ENCODE measurements around the gene PCSK4. TPM values are rescaled to one million over a fixed set of nuclear protein-coding genes. Genes with fewer than 3 reads are reported as not detected.

Gene PCSK4
- total and polyA plus RNA-seq, 2 of the 13 experiments (the other 11 are each of a cell fraction or from before 2014, with no cell fraction given), result 2.0 to 2.7 TPM

- TF ChIP-seq NFAT5 (CRISPR knock-in tag; IDR thresholded peaks at IDR 0.05) (0 out of 2 replicates have a peak, but pooled peaks have one; percentile 48), WIZ (CRISPR knock-in tag; IDR thresholded peaks at IDR 0.05) (no peak), ZNF382 (CRISPR knock-in tag; IDR thresholded peaks at IDR 0.05; ENCODE audit: borderline replicate concordance) (no peak), SNAPC2 (CRISPR knock-in tag; IDR thresholded peaks at IDR 0.05) (0 out of 2 replicates have a peak, but pooled peaks have one; percentile 32), KDM2A (CRISPR knock-in tag; IDR thresholded peaks at IDR 0.05; ENCODE audit: borderline replicate concordance, low read depth) (peak; percentile 87), ZMYM2 (CRISPR knock-in tag; IDR thresholded peaks at IDR 0.05) (0 out of 2 replicates have a peak, but pooled peaks have one; percentile 14), KLF9 (CRISPR knock-in tag; IDR thresholded peaks at IDR 0.05; ENCODE audit: low read depth) (no peak), HNRNPL (IDR thresholded peaks at IDR 0.05; ENCODE audit: low read depth, low read length) (no peak), ZNF780A (CRISPR knock-in tag; IDR thresholded peaks at IDR 0.05) (no peak), ZNF34 (CRISPR knock-in tag; IDR thresholded peaks at IDR 0.05; ENCODE audit: borderline replicate concordance) (no peak), CSRNP1 (CRISPR knock-in tag; IDR thresholded peaks at IDR 0.05) (no peak), ZBTB7B (CRISPR knock-in tag; IDR thresholded peaks at IDR 0.05) (no peak), KDM5B (CRISPR knock-in tag; IDR thresholded peaks at IDR 0.05; ENCODE audit: borderline replicate concordance) (peak; percentile 55), NFYC (CRISPR knock-in tag; IDR thresholded peaks at IDR 0.05) (no peak), ZNF703 (CRISPR knock-in tag; IDR thresholded peaks at IDR 0.05; ENCODE audit: borderline replicate concordance) (no peak), ZBTB42 (CRISPR knock-in tag; IDR thresholded peaks at IDR 0.05) (no peak), TEF (CRISPR knock-in tag; IDR thresholded peaks at IDR 0.05) (no peak), ZFP82 (CRISPR knock-in tag; IDR thresholded peaks at IDR 0.05; ENCODE audit: borderline replicate concordance) (no peak), JUNB (CRISPR knock-in tag; IDR thresholded peaks at IDR 0.05; ENCODE audit: borderline replicate concordance) (no peak), LCORL (IDR thresholded peaks at IDR 0.05) (no peak), LCORL (CRISPR knock-in tag; IDR thresholded peaks at IDR 0.05) (no peak), IKZF4 (CRISPR knock-in tag; IDR thresholded peaks at IDR 0.05; ENCODE audit: borderline replicate concordance, low read depth, not compliant biosample characterization) (no peak), SIN3B (IDR thresholded peaks at IDR 0.05; ENCODE audit: low read length) (no peak)
These were observed 19.7 kb downstream of the PCSK4 start (continued) for GRCh38 chr19:1470305-1471009.

Data from HepG2 (cell line).